H1 (cell line): ENCODE measurements around the gene SLC45A1. TPM values are rescaled to one million over a fixed set of nuclear protein-coding genes. Genes with fewer than 3 reads are reported as not detected.

Experiments
- CTCF ChIA-PET: fragments of 300-600 bp; sonication (Branson Sonifier 250); formaldehyde crosslinking; loops from one replicate; lab custom pipeline; 2021; ENCODE audit not compliant: partially characterized antibody; lab: Charles Lee
- POLR2A ChIA-PET: fragments of 300-600 bp; sonication (Branson Sonifier 250); formaldehyde crosslinking; loops from one replicate; lab custom pipeline; 2021; ENCODE audit warnings: inconsistent platforms; ENCODE audit not compliant: partially characterized antibody; lab: Charles Lee
- DNase-seq, 2 experiments: peaks; one replicate each; pipeline versions ENCODE4 v3.0.0 to v3.0.0-alpha.2; 2010 to 2022; ENCODE audit warnings: low spot score in 2 of 2, low read depth in 1 of 2, mixed read lengths in 1 of 2
- FAIRE-seq: peaks from 2 replicates; lab custom pipeline; 2011; peaks lifted over from hg19 to GRCh38; lab: Jason Lieb, UNC
- H2AFZ ChIP-seq: 2 replicates; pipeline ENCODE4 v1.8.1; 2012; ENCODE audit warnings: low read length, inconsistent platforms
- H2AK5ac ChIP-seq: 2 replicates; pipeline ENCODE4 v1.6.1; 2013; ENCODE audit warnings: low read depth, low read length
- H2BK120ac ChIP-seq: replicated peaks from 2 replicates; pipeline ENCODE3; 2013; ENCODE audit warnings: low read depth, low read length, inconsistent platforms
- H2BK12ac ChIP-seq: 2 replicates; pipeline ENCODE4 v1.6.1; 2013; ENCODE audit warnings: low read depth, low read length
- H2BK15ac ChIP-seq: 2 replicates; pipeline ENCODE4 v1.6.1; 2013; ENCODE audit warnings: low read length
- H2BK20ac ChIP-seq: 2 replicates; pipeline ENCODE4 v1.6.1; 2013; ENCODE audit warnings: low read length
- H2BK5ac ChIP-seq: 2 replicates; pipeline ENCODE4 v1.6.1; 2013; ENCODE audit warnings: low read depth, low read length
- H3K14ac ChIP-seq: 2 replicates; pipeline ENCODE4 v1.6.1; 2013; ENCODE audit warnings: inconsistent platforms; ENCODE audit not compliant: insufficient read length
- H3K18ac ChIP-seq: 2 replicates; pipeline ENCODE4 v1.6.1; 2013; ENCODE audit warnings: low read length; ENCODE audit errors: extremely low read depth
- H3K23ac ChIP-seq: 2 replicates; pipeline ENCODE4 v1.6.1; 2013; ENCODE audit warnings: inconsistent platforms; ENCODE audit not compliant: insufficient read length
- H3K23me2 ChIP-seq: 2 replicates; pipeline ENCODE4 v1.6.1; 2013; ENCODE audit warnings: low read depth, low read length
- H3K27ac ChIP-seq: 2 replicates; pipeline ENCODE4 v1.6.1; 2011; ENCODE audit warnings: low read depth, low read length, inconsistent platforms
- H3K27me3 ChIP-seq, 4 experiments: replicated peaks in 1 of 4; 1 replicate in 1 of 4; 2 replicates in 3 of 4; pipeline versions ENCODE4 v1.6.1 to v1.8.1; 2011 to 2013; ENCODE audit warnings: low read length in 3 of 4, mild to moderate bottlenecking in 3 of 4, inconsistent platforms in 2 of 4, mixed read lengths in 2 of 4, moderate library complexity in 1 of 4; ENCODE audit not compliant: control insufficient read depth in 3 of 4, insufficient read depth in 3 of 4; ENCODE audit errors: extremely low read depth in 1 of 4
- H3K36me3 ChIP-seq, 4 experiments: 2 replicates each; pipeline versions ENCODE4 v1.6.1 to v1.8.1; 2011 to 2013; ENCODE audit warnings: mild to moderate bottlenecking in 4 of 4, low read length in 3 of 4, moderate library complexity in 2 of 4, control low read depth in 1 of 4, inconsistent platforms in 1 of 4; ENCODE audit not compliant: insufficient read depth in 4 of 4, control insufficient read depth in 2 of 4
- H3K4ac ChIP-seq: replicated peaks from 2 replicates; pipeline ENCODE3; 2013; ENCODE audit warnings: low read length, low read depth, mixed read lengths, inconsistent platforms; ENCODE audit not compliant: insufficient read length
- H3K4me1 ChIP-seq, 4 experiments: replicated peaks in 1 of 4; 1 replicate in 1 of 4; 2 replicates in 3 of 4; pipeline versions ENCODE4 v1.6.1 to v1.8.1; 2011 to 2013; ENCODE audit warnings: low read length in 3 of 4, inconsistent platforms in 2 of 4, mixed read lengths in 1 of 4; ENCODE audit not compliant: insufficient read depth in 4 of 4, control insufficient read depth in 3 of 4
- H3K4me2 ChIP-seq, 2 experiments: 2 replicates each; pipeline versions ENCODE4 v1.6.1 to v1.8.1; 2011 to 2013; ENCODE audit warnings: low read depth in 2 of 2, low read length in 2 of 2, control low read depth in 1 of 2, inconsistent platforms in 1 of 2, mild to moderate bottlenecking in 1 of 2; ENCODE audit not compliant: insufficient read depth in 1 of 2
- H3K4me3 ChIP-seq, 4 experiments: fragments of 200-600, 300-600 bp in 1 of 4; sonication (generic), shearing (Covaris generic), sonication (Bioruptor Twin) in 1 of 4; 2 replicates each; pipeline versions ENCODE4 v1.5.1 to v1.8.1; 2011 to 2016; ENCODE audit warnings: low read length in 4 of 4, low read depth in 3 of 4, control low read depth in 2 of 4, inconsistent platforms in 2 of 4, mild to moderate bottlenecking in 2 of 4, mixed read lengths in 1 of 4, moderate library complexity in 1 of 4; ENCODE audit not compliant: insufficient read depth in 2 of 4; ENCODE audit errors: extremely low read depth in 1 of 4
- H3K56ac ChIP-seq: replicated peaks from 2 replicates; pipeline ENCODE3; 2013; ENCODE audit warnings: low read depth, mild to moderate bottlenecking, mixed read lengths, low read length, inconsistent platforms; ENCODE audit not compliant: insufficient read length
- H3K79me1 ChIP-seq: 2 replicates; pipeline ENCODE4 v1.6.1; 2013; ENCODE audit warnings: low read depth, low read length, control low read depth
- H3K79me2 ChIP-seq, 2 experiments: 2 replicates each; pipeline versions ENCODE4 v1.6.1 to v1.8.1; 2012 to 2013; ENCODE audit warnings: low read length in 2 of 2, mild to moderate bottlenecking in 2 of 2, inconsistent platforms in 1 of 2; ENCODE audit not compliant: insufficient read depth in 2 of 2, control insufficient read depth in 1 of 2
- H3K9ac ChIP-seq, 4 experiments: replicated peaks in 1 of 4; 1 replicate in 1 of 4; 2 replicates in 3 of 4; pipeline versions ENCODE4 v1.6.1 to v1.8.1; 2011 to 2013; ENCODE audit warnings: low read depth in 3 of 4, low read length in 3 of 4, control low read depth in 2 of 4, mild to moderate bottlenecking in 2 of 4, moderate library complexity in 2 of 4, inconsistent platforms in 1 of 4; ENCODE audit errors: extremely low read depth in 1 of 4
- H3K9me3 ChIP-seq, 2 experiments: 2 replicates each; pipeline versions ENCODE4 v1.6.1 to v1.8.1; 2012 to 2013; ENCODE audit warnings: mild to moderate bottlenecking in 2 of 2, moderate library complexity in 2 of 2, control low read depth in 1 of 2, inconsistent platforms in 1 of 2, low read depth in 1 of 2, low read length in 1 of 2, mixed read lengths in 1 of 2; ENCODE audit not compliant: insufficient read depth in 2 of 2
- H4K20me1 ChIP-seq, 2 experiments: replicated peaks in 1 of 2; 2 replicates each; pipeline versions ENCODE3 to v1.8.1; 2011 to 2013; ENCODE audit warnings: inconsistent platforms in 2 of 2, low read length in 2 of 2, mild to moderate bottlenecking in 1 of 2; ENCODE audit not compliant: insufficient read depth in 2 of 2, control insufficient read depth in 1 of 2
- H4K5ac ChIP-seq: 2 replicates; pipeline ENCODE4 v1.6.1; 2013; ENCODE audit warnings: low read length, low read depth, mixed read lengths, inconsistent platforms; ENCODE audit not compliant: insufficient read length
- H4K8ac ChIP-seq: 2 replicates; pipeline ENCODE4 v1.8.0; 2013; ENCODE audit warnings: mild to moderate bottlenecking, moderate library complexity, low read length, inconsistent platforms; ENCODE audit not compliant: insufficient read depth; ENCODE audit errors: extremely low read depth
- H4K91ac ChIP-seq: replicated peaks from 2 replicates; pipeline ENCODE3; 2013; ENCODE audit warnings: low read length, mixed read lengths, inconsistent platforms; ENCODE audit not compliant: insufficient read length
- CHD2 ChIP-seq: IDR thresholded peaks from 2 replicates; pipeline ENCODE4 v1.6.1; 2012; ENCODE audit warnings: low read length, improper control_type of control experiment
- JUN ChIP-seq: IDR thresholded peaks from 2 replicates; pipeline ENCODE4 v1.6.1; 2011; ENCODE audit warnings: low read depth, mild to moderate bottlenecking, improper control_type of control experiment, low read length
- SIX5 ChIP-seq: IDR thresholded peaks from 2 replicates; pipeline ENCODE4 v1.6.1; 2011; ENCODE audit warnings: mild to moderate bottlenecking, low read depth, low read length
- whole genome bisulfite sequencing, 2 experiments: shearing (Covaris generic) in 1 of 2; methylation state at CpG; one replicate each; pipeline versions ENCODE4 v1.1.6 to v1.1.7; 2013 to 2015; ENCODE audit warnings: low lambda C conversion rate in 2 of 2, mixed read lengths in 2 of 2, inconsistent platforms in 1 of 2, low coverage in 1 of 2, missing lambda C conversion rate in 1 of 2; ENCODE audit not compliant: insufficient replicate concordance in 2 of 2, insufficient coverage in 1 of 2, insufficient read length in 1 of 2; ENCODE audit errors: extremely low coverage in 1 of 2, missing lambda C conversion rate in 1 of 2; 5-methylcytosine and 5-hydroxymethylcytosine counted together
- polyA plus RNA-seq, 7 experiments: library from polyadenylated mRNA; depleted of rRNA in 3 of 7; stranded (reverse) in 5 of 7; unstranded in 2 of 7; fragments of >200 nt in 5 of 7; fragments of 200-250 nt in 2 of 7; gene quantifications; 1 replicate in 5 of 7; 2 replicates in 1 of 7; 4 replicates in 1 of 7; pipeline versions ENCODE4 v1.2.1 to v1.2.3, GENCODE V29; 2011 to 2013; ENCODE audit warnings: missing spikeins in 2 of 7, mixed read lengths in 2 of 7
- total RNA-seq: library from RNA; stranded (reverse); fragmentation: NEBNext Ultra II Directional; extraction: Animal tissue kit (Norgen Biotek cat#: 25700); gene quantifications from 2 replicates; pipeline ENCODE4 v1.2.1, GENCODE V29; 2021

The SLC45A1 gene
- total and polyA plus RNA-seq, 2 of the 8 experiments (the other 6 are each of a cell fraction or from before 2014, with no cell fraction given) = 1.0 to 1.7 TPM

DNA sequence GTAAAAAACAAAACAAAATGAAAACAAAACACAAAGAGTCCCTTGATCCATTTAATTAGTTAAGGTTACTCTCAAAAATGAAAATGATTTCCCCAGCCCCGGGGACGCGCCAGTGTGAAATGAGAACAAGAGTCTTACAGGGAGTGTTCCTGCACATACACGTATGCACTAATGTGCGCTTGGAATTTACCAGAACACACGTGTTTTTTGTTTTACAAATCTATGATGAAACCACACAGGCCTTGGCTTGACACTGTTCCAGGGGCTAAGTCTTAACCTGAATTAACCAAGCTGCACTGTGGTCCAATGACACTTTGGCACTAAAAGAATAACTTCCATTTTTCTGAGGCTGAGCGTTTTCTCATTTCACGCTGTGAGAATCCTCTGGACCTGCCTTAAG, 63.7 kb downstream of the SLC45A1 start:
- H3K79me2 ChIP-seq = peaks cover 0 to 74% of the 10 kb centered on the region in 2 experiments; a peak in 2 of 4 replicates
- H3K4ac ChIP-seq = no peak overlapping the region
- no peak overlapping the region for H4K91ac ChIP-seq
- H3K27me3 ChIP-seq = no peaks in the 10 kb centered on the region
- H3K36me3 ChIP-seq = peaks cover 0 to 3% (median 0%) of the 10 kb centered on the region in 4 experiments; a peak in 2 of 8 replicates
- ChIA-PET POLR2A (interaction anchor here (1.2 kb wide), 1 partner anchor 43 kb away, joined by 3 read pairs; no protein-coding TSS in a partner anchor), CTCF (interaction anchor here (1.0 to 2.8 kb wide), 6 partner anchors 10 to 58 kb away, joined by 3 to 11 read pairs (median 6); no protein-coding TSS in a partner anchor)
- H3K18ac ChIP-seq = no peak overlapping the region
- no peak overlapping the region for H3K9ac ChIP-seq
- H3K4me2 ChIP-seq = peak overlapping the region in 1 of 2 experiments; percentile 15; a peak in 1 of 4 replicates
- H2BK20ac ChIP-seq = no peak overlapping the region
- no peaks in the 10 kb centered on the region for H3K23me2 ChIP-seq
- H2BK120ac ChIP-seq = no peak overlapping the region
- TF ChIP-seq SIX5 (no peak), CHD2 (no peak), JUN (no peak)
- no peak overlapping the region for H3K14ac ChIP-seq
- H2AK5ac ChIP-seq = no peak overlapping the region
- no peak overlapping the region for H2BK5ac ChIP-seq
- no peak overlapping the region for H2BK15ac ChIP-seq
- peaks cover 0 to 21% (median 13%) of the 10 kb centered on the region in 4 experiments; a peak in 5 of 7 replicates for H3K4me1 ChIP-seq
- peaks cover 15 to 28% of the 10 kb centered on the region in 2 experiments for H4K20me1 ChIP-seq
- H3K27ac ChIP-seq = no peak overlapping the region
- no peak for DNase-seq
- 92% methylated on average over 8 of the region's 8 CpGs; no CpG with 5 or more reads in 1 of the 2 experiments for WGBS, 2 experiments
- no peak for FAIRE-seq
- H3K56ac ChIP-seq = no peak overlapping the region
- no peaks in the 10 kb centered on the region for H3K9me3 ChIP-seq
- no peak overlapping the region for H3K23ac ChIP-seq
- H3K4me3 ChIP-seq = no peak overlapping the region
- no peak overlapping the region for H2AFZ ChIP-seq
- peaks cover 23% of the 10 kb centered on the region for H3K79me1 ChIP-seq
- H4K8ac ChIP-seq = no peak overlapping the region
- no peak overlapping the region for H2BK12ac ChIP-seq
- no peak overlapping the region for H4K5ac ChIP-seq
